Dermis blood vessel endothelial cell (primary cell): Measurements from ENCODE around the gene CTNNA1. TPM values are rescaled to one million over a fixed set of nuclear protein-coding genes. Genes with fewer than 3 reads are reported as not detected.
"Not testable (repeated sequence)": the region's sequence is repeated elsewhere in the genome, so short reads cannot be mapped to it uniquely, and the experiment has no call there.

Experiments used
- DNase-seq: peaks from one replicate; pipeline ENCODE4 v3.0.0; 2010
- total RNA-seq: library from RNA; depleted of rRNA; stranded (reverse); fragments of >200 nt; gene quantifications from 2 replicates; pipeline ENCODE4 v1.2.3, GENCODE V29; 2014

Gene CTNNA1
- total RNA-seq, 1 donor from 2014 or later, result 643 TPM

DNA sequence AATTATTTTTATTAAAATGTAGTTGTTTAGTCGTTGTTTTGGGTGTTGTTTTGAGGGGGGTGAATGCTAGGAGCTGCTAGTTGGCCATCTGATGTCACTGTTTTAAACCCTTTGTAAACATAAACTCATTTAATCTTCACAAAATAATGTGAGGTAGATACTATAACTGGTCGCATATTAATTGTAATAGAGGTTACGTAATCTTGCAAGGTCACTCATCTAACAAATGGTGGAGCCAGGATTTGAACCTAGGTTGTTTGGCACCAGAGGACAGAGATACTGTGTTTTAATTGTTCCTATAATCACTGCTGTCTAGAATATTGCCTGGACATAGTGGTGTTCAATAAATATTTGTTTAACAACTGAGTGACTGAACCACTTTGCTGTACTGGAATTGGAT lies 67.5 kb downstream of the CTNNA1 start:
- DNase-seq, result no peak

DNA sequence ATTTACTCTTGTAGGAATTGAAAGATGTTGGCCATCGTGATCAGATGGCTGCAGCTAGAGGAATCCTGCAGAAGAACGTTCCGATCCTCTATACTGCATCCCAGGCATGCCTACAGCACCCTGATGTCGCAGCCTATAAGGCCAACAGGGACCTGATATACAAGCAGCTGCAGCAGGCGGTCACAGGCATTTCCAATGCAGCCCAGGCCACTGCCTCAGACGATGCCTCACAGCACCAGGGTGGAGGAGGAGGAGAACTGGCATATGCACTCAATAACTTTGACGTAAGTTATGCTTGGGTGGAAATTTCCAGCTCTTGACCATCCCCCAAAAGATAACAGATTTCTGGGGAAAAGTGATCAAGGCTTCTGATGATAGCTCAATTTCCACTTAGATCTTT lies 71.3 kb downstream of the CTNNA1 start:
- DNase-seq, result peak; percentile 33

DNA sequence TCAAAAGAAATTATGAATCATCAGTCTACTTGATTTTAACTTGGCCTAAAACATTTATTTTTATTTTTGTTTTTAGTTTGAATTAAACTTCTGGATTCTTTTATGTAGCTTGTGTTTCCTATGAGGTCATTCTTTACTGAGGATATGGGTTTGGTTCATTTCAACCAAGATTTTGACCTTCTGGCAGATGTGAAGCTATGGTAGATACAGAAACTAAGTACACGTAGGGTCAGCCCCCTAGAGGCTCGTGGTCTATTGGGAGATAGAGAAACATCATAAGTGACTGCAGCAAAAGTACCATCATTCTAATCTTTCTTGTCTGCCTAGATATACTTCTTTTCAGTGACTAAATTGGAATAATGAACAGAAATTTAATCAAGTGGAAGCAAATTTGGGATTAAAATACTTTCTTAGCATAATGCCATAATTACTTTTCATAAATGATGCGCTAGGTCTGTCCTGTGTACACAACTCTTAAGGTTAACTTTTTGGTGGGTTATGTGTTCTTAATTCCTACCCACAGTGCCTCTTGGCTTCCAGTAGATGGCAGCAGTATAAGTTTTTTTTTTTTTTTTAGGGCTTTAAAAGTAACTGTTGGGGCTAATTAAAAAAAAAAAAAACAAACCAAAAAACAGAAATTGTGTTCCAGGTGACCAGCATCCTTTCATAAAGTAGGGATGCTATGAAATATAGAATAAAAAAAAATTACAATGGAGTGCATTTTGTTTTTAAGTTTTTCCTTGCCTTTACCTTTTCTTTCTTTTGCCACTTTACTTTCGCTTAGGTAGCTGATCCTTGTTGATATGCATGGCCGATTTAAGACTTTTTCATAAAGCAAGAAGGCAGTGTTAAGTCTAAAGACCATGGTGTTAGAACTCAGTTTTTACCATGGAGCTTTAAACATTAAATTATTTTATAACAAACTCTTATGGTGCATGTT lies 72.0 kb downstream of the CTNNA1 start:
- peak; percentile 44 for DNase-seq

DNA sequence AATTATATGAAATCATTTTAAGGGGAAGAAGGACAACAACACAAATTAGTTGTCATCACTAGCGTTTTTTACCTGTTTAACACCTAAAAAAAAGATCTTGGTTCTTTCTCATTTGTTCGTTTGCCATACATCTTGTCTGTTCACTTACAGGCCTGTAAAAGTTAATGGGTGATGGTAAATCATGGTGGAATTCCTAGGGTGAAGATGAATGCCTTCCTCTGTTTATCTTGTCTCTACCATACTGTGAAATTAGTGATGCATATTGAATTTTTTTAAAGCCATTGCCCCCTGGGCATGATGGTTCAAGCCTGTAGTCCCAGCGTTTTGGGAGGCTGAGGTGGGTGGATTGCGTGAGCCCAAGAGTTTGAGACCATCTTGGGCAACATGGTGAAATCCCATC lies 75.3 kb downstream of the CTNNA1 start:
- DNase-seq, result no peak

DNA sequence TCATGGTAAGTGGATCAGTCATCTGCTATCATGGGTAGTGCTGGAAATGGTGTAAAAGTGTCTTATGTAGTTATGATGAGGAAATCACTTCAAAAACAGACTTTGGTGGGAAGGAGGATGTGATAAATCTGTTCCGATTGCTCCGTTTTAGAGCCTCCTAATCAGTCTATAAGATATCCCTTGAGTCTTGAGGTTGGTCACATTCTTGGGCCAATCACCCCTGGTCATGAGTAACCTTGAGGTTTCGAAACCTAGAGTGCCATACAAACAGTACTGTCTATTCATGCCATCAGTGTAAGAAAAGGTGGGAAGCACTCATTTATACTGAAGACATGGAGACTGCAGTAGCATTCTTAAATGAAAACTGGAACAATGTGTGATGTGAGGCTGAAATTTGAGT lies 76.1 kb downstream of the CTNNA1 start:
- DNase-seq, result no peak

DNA sequence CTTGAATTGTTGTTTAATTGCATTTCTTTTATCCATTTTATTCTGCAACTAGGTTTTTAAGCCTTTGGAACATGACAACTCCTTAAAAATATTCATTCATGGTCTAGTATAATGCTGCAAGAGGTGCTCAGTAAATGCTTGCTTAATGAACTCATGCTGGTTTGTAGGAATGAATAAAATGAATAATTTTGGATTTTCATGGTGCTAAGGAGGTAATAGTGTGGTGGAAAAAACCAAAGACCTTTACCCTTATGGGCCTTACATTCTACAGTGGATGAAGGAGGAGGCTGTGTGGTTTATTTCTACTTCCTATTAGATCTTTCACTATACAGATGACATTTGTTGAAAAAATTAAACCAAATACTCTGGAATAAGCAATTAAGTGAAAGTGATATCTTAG lies 78.5 kb downstream of the CTNNA1 start:
- DNase-seq, result no peak

DNA sequence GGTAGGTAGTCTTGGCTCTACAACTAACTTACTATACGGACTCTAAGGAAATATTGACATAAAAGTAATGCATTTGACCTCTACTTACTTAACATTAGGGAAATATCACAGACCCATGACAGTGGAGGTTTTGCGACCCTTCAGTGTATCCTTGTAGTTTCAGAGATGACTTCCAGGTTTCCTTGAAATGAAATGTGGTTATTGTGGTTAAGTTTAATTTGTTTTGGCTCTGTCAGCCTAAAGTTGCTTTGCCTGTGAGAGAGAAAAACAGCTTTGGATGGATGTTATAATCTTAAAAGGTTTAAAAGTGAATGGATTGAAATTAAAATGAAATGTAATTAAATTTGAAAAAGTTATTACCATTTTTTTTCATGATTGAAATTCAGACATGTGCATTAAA lies 79.0 kb downstream of the CTNNA1 start:
- no peak for DNase-seq

DNA sequence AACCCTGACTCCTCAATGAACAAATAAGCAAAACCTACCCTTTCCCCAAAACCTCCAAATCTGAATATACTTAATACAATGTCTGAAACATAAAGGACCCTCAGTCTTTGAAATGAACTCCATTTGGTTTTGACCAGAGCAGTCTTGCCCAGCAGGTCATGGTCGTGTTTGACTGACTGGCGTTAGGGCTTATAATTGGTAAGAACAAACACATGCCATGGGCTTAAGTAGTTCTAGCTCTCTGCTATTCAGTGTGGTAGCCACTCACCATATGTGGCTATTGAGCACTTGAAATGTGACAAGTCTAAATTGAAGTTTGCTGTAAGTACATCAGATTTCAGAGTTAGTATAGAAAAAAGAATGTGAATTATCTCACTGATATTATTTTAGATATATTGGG lies 79.9 kb downstream of the CTNNA1 start:
- no peak for DNase-seq

DNA sequence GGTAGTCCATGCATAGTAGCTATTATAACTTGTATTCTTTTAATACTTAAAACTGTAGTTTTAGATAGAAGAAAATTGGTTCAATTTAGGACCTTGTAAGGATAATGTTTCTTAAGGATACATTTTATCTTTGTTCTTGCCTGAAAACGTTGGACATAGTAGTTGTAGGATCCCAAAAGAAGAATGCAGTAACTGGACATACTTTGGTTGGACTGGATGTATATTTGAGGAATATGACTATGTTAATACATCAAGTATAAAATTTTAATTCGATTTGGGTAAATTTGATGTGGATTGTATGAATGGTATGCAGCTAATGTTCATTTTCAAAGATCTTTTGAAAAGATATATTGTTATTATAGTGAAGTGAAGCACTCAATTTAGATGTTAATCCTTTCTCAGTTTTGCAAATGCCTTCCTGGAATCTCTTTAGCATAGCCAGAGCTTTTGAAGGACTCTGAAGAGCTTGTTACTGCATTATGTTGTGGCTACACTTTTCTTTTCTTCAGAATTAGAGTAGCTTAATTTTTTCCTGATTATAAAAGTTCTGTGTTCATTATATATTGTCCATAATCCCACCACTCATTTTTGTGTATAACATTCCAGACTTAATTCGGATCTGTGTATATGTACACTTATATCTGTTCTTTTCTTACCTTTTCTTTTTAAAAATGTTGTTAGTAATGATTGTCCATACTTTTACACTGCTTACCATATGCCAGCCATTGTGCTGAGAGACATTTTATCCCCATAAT lies 80.7 kb downstream of the CTNNA1 start:
- DNase-seq, result no peak

DNA sequence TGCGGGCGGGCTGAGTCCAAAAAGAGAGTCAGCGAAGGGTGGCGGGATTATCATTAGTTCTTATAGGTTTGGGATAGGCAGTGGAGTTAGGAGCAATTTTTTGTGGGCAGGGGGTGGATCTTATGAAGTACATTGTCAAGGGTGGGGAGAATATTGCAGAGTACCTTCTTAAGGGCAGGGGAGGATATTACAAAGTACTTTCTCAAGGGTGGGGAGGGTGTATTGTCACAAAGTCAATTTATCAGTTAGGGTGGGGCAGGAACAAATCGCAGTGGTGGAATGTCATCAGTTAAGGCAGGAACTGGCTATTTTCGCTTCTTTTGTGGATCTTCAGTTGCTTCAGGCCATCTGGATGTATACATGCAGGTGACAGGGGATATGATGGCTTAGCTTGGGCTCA lies 81.6 kb downstream of the CTNNA1 start:
- not testable (repeated sequence) for DNase-seq

DNA sequence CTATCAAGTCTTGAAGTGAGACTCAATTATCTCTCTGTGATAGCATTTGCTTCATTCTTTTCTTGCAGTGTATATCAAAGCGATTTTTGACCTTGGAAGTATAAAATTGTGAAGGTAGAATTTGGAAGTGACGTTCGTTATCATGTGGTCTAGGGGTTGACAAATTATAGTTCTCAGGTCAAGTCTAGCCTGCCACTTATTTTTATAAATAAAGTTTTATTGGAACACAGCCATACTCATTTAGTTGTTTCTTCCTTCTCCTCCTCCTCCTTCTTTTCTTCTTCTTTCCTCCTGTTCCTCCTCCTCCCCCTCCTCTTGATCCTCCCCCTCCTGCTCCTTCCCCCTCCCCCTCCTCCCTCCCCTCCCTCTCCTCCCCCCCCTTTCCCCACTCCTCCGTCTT lies 83.9 kb downstream of the CTNNA1 start:
- no peak for DNase-seq

DNA sequence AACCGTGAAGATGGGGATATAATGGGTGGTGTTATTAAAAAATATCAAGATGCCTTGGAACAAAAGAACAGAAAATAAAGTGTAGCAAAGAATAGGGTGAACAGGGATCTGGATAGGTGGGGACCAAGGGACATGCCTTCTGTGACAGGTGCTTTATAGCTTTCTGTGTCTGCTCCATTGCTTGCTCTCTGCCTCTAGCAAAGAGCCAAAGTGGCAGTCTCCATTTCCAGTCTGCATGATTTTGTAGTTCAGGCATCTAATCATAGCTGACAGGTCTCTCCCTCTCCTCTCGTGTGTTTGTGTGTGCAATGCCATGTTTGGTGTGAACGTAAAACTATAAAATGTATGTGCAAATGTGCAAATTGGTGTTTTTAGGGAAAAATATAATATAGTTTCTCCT lies 86.9 kb downstream of the CTNNA1 start:
- no peak for DNase-seq

DNA sequence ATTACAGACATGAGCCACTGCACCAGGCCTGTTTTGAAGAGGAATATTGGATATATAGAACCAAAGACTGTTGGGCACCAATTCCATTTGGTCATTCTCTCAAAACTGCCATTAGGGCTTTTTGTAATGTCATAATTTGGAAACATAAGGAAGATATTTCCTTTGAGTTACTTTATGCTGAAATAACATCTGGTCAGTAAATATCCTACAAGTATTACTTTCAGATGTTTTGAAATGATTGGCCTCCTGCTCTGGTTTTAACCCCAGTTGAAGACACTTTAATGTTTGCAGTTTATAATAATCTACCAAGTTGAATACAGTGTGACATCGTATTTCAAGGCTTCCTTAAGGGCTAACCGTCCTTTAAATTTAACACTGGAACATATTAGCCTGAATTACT lies 88.3 kb downstream of the CTNNA1 start:
- no peak for DNase-seq

DNA sequence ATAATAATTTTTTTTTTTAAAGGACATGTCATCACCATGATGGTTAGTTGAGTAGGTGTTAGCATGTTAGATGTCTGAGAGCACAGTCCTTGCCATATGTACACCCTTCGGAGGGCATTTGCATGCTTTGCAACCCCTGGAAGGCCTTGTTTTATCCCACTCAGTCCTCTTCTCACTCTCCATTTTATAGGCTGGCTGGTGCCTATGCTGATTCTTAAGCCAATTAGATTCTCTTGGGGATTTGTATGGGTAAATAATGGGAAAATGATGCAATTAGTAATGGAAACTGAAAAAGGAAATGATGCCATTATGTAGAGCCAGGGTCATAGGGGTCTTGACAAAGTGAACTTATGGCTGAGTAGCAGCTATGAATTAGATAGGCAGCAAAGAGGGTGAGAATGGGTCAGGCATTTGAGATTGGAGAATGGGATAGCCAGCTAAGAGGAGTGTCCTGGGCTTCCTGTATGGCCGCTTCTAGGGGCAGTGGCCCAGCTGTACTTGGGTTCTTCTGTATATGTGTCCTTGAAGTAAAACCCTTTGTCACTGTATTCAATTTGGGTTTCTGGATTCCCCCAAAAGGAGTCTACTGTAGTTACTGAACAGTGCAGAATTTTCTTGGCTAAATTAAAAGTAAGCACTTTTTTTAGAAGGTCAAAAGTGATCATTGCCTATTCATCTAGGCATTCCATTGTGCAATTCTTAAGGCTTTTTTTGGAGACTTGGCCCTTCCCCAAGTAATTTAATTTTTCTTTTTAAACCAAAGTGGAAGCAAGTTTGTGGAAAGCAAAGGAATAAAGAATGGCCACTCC lies 90.3 kb downstream of the CTNNA1 start:
- peak; percentile 21 for DNase-seq

DNA sequence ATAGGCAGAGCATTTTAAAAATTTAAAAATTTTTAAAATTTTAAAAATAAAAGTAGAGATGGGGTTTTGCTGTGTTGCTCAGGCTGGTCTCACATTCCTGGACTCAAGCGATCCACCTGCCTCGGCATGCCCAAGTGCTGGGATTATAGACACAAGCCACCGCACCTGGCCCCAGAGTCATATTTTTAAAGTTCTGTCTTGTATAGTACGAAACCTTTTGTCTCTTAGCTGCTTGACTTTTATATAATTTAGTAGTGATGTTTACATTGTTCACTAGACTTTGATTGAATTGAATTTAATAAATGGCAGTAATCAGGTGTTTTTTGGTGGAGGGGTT lies 90.9 kb downstream of the CTNNA1 start:
- no peak for DNase-seq

DNA sequence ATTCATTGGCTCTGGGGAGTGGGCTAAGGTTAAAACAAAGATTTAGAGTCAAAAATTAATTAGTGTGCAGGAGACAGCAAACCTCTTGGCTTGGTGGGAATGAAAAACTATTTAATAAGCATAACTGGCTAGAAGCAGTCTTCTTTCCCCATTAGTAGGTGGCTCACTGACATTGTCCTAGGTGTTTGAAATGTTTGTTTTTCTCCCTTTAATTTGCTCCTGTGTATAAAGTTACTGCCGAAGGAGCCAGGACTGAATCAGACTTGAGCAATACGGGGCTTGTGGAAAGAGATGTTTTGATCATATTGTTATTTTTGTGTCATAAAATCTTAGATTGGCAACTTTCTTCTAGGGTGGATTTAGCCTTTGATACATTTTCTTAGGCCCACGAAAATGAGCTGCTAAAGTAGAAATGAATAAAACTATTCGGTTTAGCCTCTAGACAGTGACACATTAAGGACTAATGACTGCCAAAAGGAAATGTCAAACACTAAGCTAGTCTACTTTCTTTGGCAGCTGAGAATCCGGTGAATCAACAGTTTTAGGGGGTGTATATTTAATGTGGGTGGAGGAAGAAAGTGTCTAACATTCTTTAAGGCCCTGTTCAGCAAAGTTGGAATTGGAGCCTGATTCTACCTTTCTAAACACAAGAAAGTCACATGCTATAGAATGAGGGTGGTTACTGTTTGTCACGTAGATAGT lies 91.7 kb downstream of the CTNNA1 start:
- peak; percentile 71 for DNase-seq

DNA sequence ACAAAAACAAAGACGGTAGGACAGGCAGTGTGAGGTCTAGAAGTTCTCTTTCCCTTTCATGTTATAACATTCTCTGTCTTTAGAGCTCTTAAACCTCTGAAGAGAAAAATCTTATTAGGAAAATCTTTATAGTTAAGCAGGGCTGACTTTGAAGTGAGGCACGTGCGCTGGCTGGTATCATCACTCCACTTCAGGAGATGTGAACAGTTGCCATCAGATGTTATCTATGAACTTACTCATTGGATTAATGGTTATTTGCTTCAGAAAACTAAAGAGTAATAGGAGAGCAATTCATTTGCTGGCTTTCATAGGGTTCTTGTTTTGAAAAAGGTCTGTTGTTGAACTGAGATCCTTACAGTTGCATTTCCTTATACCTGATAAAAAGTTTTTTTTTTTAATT lies 96.2 kb downstream of the CTNNA1 start:
- DNase-seq, result peak; percentile 30

DNA sequence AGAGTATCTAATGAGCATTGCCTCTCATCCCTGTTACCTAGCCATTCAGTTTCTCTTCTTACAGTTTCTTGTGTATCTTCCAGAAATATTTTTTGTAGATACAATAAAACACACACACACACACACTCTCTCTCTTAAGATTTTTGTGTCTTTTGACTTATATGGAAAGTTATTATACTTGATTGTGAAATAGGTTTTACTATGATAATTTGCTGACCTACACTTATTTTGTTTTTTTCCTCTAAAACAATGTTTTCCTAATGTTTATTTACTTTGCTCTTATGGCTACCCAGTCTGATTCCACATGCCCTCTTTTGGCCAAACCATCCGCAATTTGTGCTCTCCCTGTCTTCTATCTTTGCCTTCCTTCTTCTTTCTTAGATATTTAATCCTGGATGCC lies 96.7 kb downstream of the CTNNA1 start:
- DNase-seq, result no peak

DNA sequence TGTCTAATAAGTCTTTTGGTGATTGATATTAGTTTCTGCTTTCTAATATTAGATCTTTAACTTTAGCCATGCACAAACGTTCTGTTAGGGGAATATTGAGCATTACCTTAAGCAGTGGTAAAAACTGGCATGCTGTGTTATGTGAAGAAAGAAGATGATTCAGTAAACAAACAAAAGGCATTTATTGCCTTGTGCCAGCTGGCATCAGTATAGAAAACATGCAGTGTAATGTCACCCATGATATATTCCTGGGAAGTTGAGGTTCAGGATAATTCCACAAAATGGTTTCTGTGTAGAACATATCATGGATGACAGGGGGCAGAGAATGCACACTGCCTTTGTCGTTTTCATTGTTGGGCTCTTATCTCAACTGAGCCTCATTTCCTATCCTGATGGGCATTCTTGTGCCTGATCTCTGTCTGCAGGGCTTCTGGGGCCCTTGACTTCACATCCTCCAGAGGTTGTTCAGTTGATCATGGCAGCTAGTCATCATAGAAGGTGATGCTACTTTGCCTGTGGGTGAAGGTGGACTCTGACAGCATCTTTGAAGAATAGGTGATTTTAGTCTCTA lies 97.7 kb downstream of the CTNNA1 start:
- DNase-seq, result peak; percentile 52

DNA sequence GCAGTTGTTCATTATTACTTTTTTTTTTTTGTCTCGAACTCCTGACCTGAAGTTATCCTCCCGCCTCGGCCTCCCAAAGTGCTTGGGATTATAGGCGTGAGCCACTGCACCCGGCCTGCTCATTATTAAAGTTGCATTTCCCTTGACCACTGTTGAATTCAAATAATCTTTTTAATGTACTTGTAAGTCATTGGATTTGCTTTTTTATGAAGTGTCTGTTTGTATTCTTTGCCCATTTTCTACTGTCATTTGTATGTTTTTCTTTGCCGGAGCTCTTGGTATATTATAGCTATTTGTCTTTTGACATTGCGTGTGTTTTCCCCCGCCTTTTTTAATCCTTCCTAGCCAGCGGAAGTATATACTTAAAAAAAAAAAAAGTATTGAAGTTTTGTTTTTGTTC lies 99.9 kb downstream of the CTNNA1 start:
- no peak for DNase-seq

DNA sequence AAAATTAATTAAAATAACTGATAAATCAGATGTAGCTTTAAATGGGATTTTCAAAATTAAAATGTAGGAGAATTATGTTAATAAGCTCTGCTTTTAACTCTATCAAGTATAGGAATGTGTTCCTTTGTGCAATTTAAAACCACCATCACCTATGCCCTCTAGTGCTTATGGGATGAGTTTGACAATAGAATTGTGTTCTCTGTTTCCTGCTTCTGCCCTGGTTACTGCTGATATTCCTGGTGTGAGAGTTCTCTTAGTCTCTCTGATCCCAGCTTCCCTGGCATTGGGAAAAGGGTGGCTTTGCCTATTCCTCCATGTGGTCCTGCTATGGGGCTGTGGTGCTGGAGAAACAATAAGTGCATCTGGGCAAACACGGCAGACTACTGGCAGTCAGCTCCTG lies 113.8 kb downstream of the CTNNA1 start:
- DNase-seq, result peak; percentile 60

DNA sequence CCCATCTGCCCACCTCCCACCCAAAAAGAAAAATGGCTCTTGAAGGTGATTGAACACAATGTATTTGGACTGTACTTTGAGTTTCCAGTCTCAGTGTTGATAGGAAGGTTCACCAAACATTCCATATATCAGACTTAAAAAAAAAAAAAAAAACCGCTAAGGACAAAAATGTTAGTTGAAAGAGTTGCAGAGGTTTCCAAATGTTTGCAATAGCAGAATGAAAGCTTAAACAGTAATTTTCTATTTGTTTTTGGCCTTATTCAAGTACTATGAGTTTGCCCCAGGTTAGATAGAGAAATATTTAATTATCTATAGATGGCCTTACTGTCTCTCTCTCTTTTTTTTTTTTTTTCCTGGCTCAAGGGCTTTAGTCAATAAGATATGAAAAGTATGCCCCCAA lies 115.8 kb downstream of the CTNNA1 start:
- no peak for DNase-seq
